Activated T-helper 2 cell treated with anti-CD3 and anti-CD28 coated beads, Interferon-gamma antibody, Interleukin-2, Interleukin-4, amounts not matched to agents 10 μg/mL and 5 μg/mL and 100 μg/mL, durations not matched to agents 14 hours and 24 hours and 36 hours (primary cell): ENCODE results near the gene SIGLEC11. TPM values are rescaled to one million over a fixed set of nuclear protein-coding genes. Genes with fewer than 3 reads are reported as not detected.
"Not testable (repeated sequence)": the region's sequence is repeated elsewhere in the genome, so short reads cannot be mapped to it uniquely, and the experiment has no call there.

Source experiments
- DNase-seq: peaks from one replicate; pipeline ENCODE4 v3.0.0; 2021; ENCODE audit warnings: low spot score
- H3K27ac Mint-ChIP-seq: one replicate; pipeline ENCODE4 v1.8.0; 2021; ENCODE audit warnings: mixed read lengths
- H3K27me3 Mint-ChIP-seq: one replicate; pipeline ENCODE4 v1.8.0; 2021; ENCODE audit warnings: low read depth, mixed read lengths
- H3K36me3 Mint-ChIP-seq: one replicate; pipeline ENCODE4 v1.8.0; 2021; ENCODE audit warnings: low read depth, mixed read lengths
- H3K4me1 Mint-ChIP-seq: one replicate; pipeline ENCODE4 v1.8.0; 2021; ENCODE audit warnings: low read depth, mixed read lengths
- H3K4me3 Mint-ChIP-seq: one replicate; pipeline ENCODE4 v1.8.0; 2021; ENCODE audit warnings: low read depth, mild to moderate bottlenecking, moderate library complexity, mixed read lengths
- H3K9me3 Mint-ChIP-seq: one replicate; pipeline ENCODE4 v1.8.0; 2021; ENCODE audit warnings: mixed read lengths
- intact Hi-C: fragments of 100-400 bp; cut with micrococcal nuclease; formaldehyde crosslinking; loops from one replicate; pipeline ENCODE4 v1.15.1; 2023
- total RNA-seq: library from RNA; stranded (reverse); gene quantifications from 2 replicates; pipeline ENCODE4 v1.2.3, GENCODE V29; 2022

The SIGLEC11 gene
- total RNA-seq, 1 donor from 2014 or later, result not detected

DNA sequence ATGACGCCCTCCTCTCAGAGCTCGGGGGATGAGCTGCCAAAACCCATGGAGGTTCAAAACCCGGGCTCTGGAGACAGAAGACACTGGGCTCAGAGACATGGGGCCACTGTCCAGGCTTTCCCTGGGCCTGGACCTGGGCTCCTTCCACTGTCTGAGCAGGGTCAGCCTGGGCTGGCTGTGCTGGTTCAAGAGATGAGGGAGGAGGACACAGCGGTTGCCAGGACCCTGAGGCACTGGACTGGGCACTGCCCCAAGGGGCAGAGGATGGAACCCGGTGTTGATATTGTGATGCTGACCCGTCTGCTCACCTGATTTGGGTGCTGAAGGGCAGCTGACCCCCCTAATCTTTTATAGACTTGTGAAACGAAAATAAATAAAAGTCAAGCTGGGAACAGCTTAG lies 14.1 kb upstream of the SIGLEC11 start:
- Mint-ChIP-seq H3K27ac (no peak overlapping the region), H3K9me3 (no peaks in the 10 kb centered on the region), H3K4me1 (no peaks in the 10 kb centered on the region), H3K36me3 (peaks cover 3% of the 10 kb centered on the region), H3K4me3 (no peak overlapping the region), H3K27me3 (no peaks in the 10 kb centered on the region)
- intact Hi-C loops, result no loop called here
- no peak for DNase-seq

DNA sequence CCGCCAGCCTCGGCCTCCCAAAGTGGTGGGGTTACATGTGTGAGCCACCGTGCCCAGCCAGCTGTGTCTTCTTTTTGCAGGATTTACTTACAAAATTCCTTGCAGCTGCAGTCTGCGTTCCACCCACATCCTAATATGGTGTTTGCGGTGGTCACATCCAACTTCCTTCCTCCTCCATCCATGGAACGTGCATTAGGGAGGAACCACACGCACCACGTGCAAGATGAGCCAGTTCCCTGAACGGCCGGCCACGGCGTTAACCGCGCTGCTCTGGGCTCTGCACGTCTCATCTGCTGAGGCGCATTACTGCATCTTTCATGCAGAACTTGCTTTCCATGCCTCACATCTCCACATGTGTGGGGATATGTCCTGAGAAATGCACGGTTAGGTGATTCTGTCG lies 13.0 kb upstream of the SIGLEC11 start:
- Mint-ChIP-seq H3K27ac (no peak overlapping the region), H3K4me3 (no peak overlapping the region), H3K4me1 (no peaks in the 10 kb centered on the region), H3K36me3 (peaks cover 3% of the 10 kb centered on the region), H3K9me3 (no peaks in the 10 kb centered on the region), H3K27me3 (no peaks in the 10 kb centered on the region)
- intact Hi-C loops, result no loop called here
- no peak for DNase-seq

DNA sequence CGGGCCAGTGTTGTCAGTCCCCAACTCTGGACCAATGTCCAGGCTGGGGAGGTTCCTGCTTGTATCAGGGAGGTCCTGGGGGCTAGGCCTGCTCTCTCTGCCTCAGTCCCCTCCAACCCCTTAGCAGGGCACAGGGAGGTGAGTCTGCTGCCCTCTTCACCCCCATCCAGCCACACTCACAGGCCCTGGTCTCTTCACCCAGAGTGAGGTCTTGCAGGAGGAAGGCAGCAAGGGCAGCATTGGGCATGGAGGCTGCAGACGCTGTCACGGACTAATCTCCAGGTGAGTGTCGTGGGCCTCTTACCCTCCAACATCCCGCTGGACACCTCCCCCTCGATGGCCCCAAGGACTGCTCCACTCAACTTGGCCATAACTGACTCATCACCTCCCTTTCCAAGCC lies 11.9 kb upstream of the SIGLEC11 start:
- Mint-ChIP-seq H3K36me3 (peaks cover 3% of the 10 kb centered on the region), H3K4me1 (no peaks in the 10 kb centered on the region), H3K9me3 (no peaks in the 10 kb centered on the region), H3K27ac (no peak overlapping the region), H3K27me3 (no peaks in the 10 kb centered on the region), H3K4me3 (no peak overlapping the region)
- intact Hi-C loops, result no loop called here
- DNase-seq, result no peak

DNA sequence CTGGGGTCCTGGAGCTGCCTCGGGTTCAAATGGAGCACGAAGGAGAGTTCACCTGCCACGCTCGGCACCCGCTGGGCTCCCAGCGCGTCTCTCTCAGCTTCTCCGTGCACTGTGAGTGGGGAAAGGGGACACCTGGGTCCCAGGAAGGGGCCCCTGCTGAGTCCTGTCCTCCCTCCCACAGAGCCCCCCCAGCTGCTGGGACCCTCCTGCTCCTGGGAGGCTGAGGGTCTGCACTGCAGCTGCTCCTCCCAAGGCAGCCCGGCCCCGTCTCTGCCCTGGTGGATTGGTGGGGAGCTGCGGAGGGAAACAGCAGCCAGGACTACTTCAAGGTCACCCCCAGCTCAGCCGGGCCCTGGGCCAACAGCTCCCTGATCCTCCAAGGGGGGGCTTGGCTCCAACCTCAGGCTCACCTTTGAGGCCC lies 11.0 kb upstream of the SIGLEC11 start:
- intact Hi-C loops, result no loop called here
- no peak overlapping the region for H3K4me3 Mint-ChIP-seq
- no peak overlapping the region for H3K27ac Mint-ChIP-seq
- no peaks in the 10 kb centered on the region for H3K4me1 Mint-ChIP-seq
- H3K36me3 Mint-ChIP-seq, result peaks cover 3% of the 10 kb centered on the region
- no peaks in the 10 kb centered on the region for H3K9me3 Mint-ChIP-seq
- H3K27me3 Mint-ChIP-seq, result no peaks in the 10 kb centered on the region
- no peak for DNase-seq

DNA sequence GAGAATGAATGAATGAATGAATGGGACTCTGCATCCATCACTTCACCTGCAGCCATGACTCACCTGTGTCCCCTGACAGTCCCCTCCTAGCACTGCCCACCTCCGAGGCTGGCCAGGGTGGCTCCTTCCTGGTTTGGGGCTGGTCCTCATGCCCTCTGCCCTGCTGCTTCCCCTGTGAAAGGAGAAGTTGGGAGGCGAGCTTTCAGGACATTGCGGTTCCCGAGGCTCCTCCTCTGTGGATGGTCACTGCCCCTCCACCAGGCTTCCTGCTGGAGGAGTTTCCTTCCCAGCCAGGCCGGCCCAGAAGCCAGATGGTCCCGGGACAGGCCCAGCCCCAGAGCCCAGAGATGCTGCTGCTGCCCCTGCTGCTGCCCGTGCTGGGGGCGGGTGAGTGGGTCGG lies 8.4 kb upstream of the SIGLEC11 start:
- H3K36me3 Mint-ChIP-seq, H3K27me3 Mint-ChIP-seq, DNase-seq, H3K4me1 Mint-ChIP-seq, H3K27ac Mint-ChIP-seq, H3K9me3 Mint-ChIP-seq, H3K4me3 Mint-ChIP-seq, intact Hi-C loops: not testable (repeated sequence)

DNA sequence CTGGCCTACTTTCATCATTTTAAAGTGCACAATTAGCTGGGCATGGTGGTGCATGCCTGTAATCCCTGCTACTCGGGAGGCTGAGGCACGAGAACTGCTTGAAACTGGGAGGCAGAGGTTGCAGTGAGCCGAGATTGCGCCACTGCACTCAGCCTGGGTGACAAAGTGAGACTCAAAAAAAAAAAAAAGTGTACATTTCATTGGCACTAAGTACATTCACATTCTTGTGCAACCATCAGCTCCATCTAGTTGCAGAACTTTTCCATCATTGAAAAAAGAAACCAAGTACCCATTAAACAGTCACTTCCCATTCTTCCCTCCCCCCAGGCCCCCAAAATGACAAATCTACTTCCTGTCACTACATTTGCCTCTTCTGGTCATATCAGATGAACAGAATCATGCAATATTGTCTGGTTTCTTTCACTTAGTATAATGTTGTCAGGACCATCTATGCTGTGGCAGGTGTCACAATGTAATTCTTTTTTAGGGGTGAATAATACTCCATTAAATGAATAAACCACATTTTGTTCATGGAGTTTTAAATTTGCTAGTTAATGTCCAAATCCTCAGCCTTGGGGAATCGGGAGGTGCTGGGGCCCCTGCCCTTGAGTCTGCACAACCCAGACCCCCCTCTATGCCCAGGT lies 7.4 kb upstream of the SIGLEC11 start:
- no peak overlapping the region for H3K4me3 Mint-ChIP-seq
- no peak overlapping the region for H3K27ac Mint-ChIP-seq
- H3K27me3 Mint-ChIP-seq, result no peaks in the 10 kb centered on the region
- H3K36me3 Mint-ChIP-seq, result no peaks in the 10 kb centered on the region
- H3K9me3 Mint-ChIP-seq, result no peaks in the 10 kb centered on the region
- DNase-seq, result no peak
- no peaks in the 10 kb centered on the region for H3K4me1 Mint-ChIP-seq
- intact Hi-C loops, result no loop called here

DNA sequence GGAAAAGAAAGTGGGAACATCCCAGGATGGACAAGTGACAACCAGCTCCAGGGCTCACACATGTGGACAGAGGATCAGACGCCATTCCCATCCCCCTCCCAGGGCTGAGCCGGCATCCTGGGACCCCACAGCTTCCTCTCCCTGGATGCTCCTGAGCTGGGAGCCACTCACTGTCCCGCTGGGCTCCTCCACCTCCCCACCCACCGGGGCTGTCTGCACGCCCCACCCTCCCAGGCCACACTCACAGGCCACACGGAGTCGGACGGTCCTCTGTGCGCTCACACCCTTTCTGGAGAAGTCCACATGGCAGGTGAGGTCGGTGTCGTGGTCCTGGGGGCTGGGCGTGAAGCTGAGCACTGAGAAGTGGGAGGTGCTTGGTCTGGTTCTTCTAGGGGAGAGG lies 1.1 kb downstream of the SIGLEC11 start:
- DNase-seq, H3K27me3 Mint-ChIP-seq, H3K4me3 Mint-ChIP-seq, intact Hi-C loops, H3K4me1 Mint-ChIP-seq, H3K9me3 Mint-ChIP-seq, H3K27ac Mint-ChIP-seq, H3K36me3 Mint-ChIP-seq: not testable (repeated sequence)

DNA sequence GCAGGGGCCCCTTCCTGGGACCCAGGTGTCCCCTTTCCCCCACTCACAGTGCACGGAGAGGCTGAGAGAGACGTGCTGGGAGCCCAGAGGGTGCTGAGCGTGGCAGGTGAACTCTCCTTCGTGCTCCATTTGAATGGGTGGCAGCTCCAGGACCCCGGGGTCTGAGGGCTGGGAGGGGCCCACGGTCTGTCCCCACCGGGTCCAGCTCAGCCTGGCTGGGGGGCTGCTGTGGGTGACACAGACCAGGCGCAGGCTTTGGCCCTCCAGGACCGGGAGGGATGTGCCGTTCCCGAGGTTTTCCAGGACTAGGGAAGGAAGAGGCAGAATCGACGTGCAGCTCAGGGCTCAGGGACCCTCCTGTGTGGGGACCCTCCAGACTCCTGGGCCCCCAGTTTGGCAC lies 2.4 kb downstream of the SIGLEC11 start:
- H3K4me3 Mint-ChIP-seq, H3K9me3 Mint-ChIP-seq, H3K4me1 Mint-ChIP-seq, H3K27me3 Mint-ChIP-seq, H3K27ac Mint-ChIP-seq, intact Hi-C loops, DNase-seq, H3K36me3 Mint-ChIP-seq: not testable (repeated sequence)

DNA sequence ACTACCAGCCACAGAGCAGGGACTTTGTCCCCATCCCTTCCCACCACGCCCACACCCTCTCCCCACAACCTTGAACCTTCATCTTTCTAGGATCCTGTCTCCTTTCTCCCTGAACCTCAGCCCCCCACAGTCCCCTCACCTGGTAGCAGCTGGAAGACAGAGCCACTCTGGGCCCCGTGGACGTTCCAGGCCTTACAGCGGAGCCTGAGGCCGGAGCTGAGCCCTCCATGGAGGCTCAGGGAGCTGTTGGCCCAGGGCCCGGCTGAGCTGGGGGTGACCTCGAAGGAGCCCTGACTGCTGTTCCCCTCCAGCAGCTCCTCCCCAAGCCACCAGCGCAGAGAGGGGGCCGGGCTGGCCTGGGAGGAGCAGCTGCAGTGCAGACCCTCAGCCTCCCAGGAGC lies 2.8 kb downstream of the SIGLEC11 start:
- intact Hi-C loops, H3K9me3 Mint-ChIP-seq, H3K4me1 Mint-ChIP-seq, H3K36me3 Mint-ChIP-seq, H3K4me3 Mint-ChIP-seq, H3K27ac Mint-ChIP-seq, DNase-seq: not testable (repeated sequence)
- H3K27me3 Mint-ChIP-seq, result peaks cover 13% of the 10 kb centered on the region

DNA sequence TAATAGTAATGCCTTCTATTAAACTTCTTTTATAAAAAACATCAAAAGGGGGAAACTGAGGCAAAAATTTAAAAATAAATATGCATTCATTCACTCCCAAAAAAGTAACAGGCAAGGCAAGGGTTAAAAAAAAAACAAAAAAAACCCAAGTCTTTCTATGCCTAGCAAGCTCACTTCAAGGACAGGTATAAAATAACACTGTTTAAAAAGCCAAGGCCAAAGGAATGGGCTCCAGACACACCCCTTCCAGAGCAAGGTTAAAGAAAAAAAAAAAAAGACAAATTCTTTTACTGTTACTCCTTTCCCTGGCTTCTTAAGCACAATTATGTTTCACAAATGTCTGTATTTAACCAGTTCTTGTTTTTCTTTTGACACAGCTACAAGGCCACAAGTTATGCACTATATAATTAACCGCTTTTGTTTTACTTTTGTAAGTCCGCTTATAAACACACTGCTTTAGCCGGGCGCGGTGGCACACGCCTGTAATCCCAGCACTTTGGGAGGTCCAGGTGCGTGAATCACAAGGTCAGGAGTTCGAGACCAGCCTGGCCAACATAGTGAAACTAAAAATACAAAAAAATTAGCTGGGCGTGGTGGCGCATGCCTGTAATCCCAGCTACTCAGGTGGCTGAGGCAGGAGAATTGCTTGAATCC lies 3.6 kb downstream of the SIGLEC11 start:
- Mint-ChIP-seq H3K9me3 (no peaks in the 10 kb centered on the region), H3K4me1 (peaks cover 6% of the 10 kb centered on the region), H3K4me3 (no peak overlapping the region), H3K27ac (no peak overlapping the region), H3K36me3 (no peaks in the 10 kb centered on the region), H3K27me3 (peaks cover 13% of the 10 kb centered on the region)
- DNase-seq, result no peak
- intact Hi-C loops, result no loop called here

DNA sequence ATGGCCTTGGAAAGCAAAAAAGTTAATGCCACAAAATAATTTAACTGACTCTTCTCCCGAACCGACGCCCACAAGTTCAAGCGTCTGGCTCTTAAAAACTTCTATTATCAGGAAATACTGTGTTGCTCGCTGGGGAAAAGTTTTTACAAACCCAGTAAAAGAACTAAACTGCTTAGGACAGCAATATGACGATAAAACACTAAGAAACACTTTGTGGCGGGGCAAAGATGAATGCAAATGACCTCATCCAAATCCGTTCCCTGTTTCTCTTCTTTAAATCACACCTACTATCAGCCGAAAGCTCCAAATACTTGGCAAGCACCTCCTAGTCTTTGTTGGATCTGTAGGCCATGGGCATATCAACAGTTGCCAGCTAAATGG lies 4.9 kb downstream of the SIGLEC11 start:
- peaks cover 6% of the 10 kb centered on the region for H3K4me1 Mint-ChIP-seq
- no peak overlapping the region for H3K4me3 Mint-ChIP-seq
- no peaks in the 10 kb centered on the region for H3K9me3 Mint-ChIP-seq
- peaks cover 13% of the 10 kb centered on the region for H3K27me3 Mint-ChIP-seq
- DNase-seq, result no peak
- no peak overlapping the region for H3K27ac Mint-ChIP-seq
- intact Hi-C loops, result no loop called here
- no peaks in the 10 kb centered on the region for H3K36me3 Mint-ChIP-seq

DNA sequence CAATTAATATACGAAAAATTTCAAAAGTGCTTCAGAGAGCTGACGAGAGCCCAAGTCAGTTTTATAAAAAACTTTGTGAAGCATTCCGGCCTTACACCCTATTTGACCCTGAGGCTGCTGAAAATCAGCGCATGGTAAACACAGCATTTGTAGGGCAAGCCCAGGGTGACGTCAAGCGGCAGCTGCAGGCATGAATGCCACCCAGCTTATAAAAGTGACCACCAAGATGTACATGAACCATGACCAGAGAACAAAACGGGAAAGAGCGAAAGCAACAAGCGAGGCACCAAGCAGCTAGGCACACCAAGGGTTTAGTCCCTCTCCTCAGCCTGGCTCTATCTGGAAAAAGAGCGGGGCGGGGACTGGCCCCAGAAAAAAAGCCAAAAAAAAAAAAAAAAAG lies 6.0 kb downstream of the SIGLEC11 start:
- Mint-ChIP-seq H3K27me3 (peaks cover 13% of the 10 kb centered on the region), H3K4me1 (peaks cover 6% of the 10 kb centered on the region), H3K4me3 (no peak overlapping the region), H3K27ac (no peak overlapping the region), H3K9me3 (no peaks in the 10 kb centered on the region), H3K36me3 (no peaks in the 10 kb centered on the region)
- DNase-seq, result no peak
- intact Hi-C loops, result no loop called here

DNA sequence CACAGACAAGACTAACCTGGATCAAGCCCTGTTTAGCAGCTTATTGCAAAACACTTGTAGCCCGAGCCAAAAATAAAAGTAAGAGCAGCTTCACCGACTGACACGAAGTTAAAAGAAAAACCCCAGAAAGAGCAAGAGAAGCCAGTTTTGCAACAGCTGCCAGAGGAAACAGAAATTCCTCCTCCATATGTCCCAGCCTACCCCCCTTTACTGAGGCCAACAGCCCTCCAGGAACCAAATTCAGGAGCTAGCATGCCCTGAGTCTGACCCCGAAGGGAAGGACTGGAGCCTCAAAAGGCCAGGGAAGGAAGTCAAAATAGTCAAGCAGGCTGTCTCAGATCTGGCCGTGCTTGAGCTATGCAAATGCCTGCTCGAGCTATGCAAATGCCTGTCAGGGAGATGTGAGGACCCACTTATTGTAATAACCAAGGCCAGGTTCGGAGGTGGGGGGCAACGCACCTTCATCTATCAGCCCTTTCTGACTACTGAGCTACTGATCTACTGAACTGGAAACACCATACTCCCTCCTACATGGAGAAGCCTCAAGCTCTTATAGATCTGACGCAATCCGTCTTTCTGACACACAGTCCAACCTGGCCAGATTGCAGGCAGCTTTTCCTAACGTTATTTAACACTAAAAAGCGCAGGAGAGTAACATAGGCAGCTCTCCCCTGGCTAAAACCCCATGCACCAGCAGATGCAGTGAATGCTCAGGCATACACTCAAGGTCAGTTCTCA lies 6.7 kb downstream of the SIGLEC11 start:
- Mint-ChIP-seq H3K27me3 (peaks cover 13% of the 10 kb centered on the region), H3K36me3 (no peaks in the 10 kb centered on the region), H3K9me3 (no peaks in the 10 kb centered on the region), H3K27ac (no peak overlapping the region), H3K4me1 (peaks cover 6% of the 10 kb centered on the region), H3K4me3 (no peak overlapping the region)
- intact Hi-C loops, result no loop called here
- DNase-seq, result no peak
